ENCODE results near the gene C3orf18.

Gene C3orf18

DNA sequence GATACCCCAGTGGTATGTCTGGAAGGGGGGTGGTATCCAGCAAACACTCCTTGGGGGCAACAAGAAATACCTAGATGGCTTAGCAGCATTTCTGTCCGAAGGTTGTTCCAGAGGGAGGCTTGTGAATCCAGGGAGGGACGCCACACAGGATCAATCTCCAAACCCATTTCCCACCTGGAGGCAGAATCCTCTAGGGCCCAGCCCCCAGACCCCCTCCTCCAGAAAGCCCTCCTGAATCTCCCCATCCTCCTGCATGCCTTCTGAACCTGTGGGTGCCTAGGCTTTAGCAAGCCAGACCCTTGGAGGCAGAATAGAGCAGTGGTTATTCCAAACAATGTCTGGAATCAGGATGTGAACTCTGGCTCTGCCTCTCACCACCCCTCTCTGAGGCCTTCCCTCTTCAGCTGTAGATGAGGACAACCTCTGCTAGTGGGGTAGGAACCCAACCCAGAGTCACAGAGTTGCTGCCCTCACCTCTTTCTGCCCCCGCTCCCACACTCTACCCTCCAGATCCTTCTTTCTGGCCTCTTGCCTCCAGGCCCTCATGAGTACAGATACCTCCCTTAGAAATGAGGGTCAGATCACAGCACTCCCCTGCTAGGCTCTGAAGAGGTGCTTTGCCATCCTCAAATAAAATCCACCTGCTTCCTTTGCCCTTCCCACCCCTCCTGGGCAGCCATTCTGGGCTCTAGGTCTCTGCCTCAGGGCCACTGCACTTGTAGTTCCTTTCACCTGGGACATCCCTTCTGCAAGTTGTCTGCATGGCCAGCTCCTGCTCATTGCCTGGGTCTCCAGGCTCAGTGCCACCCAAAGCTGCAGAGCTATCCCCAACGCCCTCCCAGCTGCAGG lies 35.9 kb upstream of the C3orf18 start:
- no peak for DNase-seq

DNA sequence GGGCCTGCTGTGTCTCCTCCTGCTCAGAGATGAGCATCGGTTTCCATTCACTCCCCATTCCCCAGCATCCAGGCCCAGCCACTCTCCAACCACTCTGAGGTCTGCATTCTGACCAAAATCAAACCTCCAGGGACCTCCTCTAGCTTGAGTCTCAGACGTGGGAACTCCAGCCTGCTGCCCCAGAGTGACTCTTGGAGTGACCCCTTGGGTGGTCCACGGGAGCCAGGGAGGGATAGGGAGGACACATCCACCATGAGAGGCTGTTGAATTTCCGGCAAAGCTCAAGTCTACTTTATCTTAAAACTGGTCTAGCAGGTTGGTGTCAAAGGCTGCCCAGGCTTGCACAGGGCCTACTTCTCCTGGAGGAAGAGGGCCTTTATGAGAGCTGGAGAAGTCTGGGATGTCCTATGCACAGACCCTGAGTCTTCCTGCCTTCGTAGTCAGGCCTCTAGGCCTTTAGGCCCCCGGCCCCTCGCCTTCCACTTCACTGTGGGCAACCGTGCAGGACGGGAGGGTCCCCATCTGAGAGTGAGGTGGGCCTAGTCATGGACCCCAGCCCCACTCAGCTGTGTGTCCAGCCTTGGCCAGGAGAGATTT lies 35.1 kb upstream of the C3orf18 start:
- DNase-seq = no peak

DNA sequence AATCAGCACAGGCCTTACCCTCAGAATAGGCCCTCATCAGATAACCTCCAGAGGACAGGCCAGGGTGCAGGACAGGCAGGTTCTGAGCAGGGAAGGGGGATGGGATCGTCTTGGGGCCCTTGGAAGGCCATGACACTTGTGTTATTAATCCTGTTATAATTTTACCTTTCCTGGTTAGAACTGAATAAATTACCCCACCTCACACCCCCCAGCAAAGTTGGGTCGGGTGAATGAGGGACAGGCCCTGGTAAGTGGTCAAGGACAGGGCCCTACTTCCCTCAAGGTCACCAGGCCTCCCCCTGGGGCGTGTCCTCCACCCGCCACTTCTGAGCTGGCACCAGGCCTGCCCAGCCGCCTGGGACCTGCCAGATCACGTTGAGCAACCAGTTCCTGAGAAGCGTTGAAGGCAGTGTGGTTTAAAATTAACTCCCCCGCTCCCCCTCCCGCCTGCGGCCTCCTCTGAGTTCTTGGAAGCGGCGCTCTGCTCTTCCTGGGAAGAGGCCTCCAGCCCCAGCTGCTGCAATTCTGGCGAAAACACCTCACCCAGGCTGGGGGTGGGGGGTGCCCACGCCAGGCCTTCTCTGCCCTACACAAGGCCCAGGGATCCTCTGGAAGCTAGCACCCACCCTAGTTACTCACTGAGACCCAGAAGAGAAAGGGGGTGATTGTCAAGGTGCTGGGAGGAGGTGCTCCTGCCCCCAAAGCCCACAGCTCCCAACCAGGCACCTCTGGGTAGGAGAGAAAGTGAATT lies 33.5 kb upstream of the C3orf18 start:
- DNase-seq = peak; percentile 12

DNA sequence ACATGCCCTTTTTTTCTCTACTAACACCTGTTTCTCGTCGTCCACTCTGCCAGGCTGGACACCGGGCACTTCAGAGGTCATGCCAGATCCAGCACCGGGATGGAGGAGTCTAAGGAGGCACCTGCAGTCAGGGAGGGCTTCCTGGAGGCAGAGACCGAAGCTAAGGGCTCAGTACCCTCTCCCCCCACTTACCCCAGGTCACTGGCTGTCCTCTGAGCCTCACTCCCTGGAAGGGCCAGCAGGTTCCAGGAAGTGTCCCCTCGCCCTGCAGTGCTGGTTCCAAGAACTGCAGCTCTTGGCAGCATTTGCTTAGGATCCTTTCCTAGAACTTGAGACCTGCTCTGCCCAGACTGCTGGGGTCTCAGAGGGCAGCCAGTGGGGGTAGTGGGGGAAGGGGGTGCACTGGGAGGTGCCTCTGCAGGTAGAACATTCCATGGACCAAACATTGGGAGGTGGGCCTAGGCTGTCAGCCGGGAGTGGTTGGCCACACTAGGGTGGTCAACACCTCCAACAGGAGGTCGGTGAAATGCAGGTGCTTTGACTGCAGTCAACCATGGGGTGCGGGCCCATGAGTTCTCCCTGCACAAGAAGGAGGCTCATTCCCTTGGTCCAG lies 32.7 kb upstream of the C3orf18 start:
- no peak for DNase-seq

DNA sequence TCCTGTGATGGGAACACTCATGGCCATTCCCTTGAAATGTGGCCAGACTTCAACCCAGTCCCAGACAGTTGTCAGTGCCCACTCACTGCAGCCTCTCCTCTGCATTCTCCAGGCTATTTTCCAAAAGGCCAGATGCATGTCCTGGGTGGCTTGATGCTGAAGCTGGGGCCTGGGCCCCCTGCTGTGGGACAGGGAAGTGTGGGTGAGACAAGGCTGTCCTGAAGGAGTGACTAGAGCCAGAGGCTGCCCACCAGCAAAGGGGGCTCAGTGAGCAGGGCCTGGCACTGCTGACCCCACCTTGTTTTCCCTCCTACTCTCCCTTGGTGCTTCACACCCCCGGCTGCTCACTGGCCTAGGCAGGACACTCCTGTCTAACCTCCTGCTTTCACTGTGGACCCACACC lies 32.2 kb upstream of the C3orf18 start:
- no peak for DNase-seq

DNA sequence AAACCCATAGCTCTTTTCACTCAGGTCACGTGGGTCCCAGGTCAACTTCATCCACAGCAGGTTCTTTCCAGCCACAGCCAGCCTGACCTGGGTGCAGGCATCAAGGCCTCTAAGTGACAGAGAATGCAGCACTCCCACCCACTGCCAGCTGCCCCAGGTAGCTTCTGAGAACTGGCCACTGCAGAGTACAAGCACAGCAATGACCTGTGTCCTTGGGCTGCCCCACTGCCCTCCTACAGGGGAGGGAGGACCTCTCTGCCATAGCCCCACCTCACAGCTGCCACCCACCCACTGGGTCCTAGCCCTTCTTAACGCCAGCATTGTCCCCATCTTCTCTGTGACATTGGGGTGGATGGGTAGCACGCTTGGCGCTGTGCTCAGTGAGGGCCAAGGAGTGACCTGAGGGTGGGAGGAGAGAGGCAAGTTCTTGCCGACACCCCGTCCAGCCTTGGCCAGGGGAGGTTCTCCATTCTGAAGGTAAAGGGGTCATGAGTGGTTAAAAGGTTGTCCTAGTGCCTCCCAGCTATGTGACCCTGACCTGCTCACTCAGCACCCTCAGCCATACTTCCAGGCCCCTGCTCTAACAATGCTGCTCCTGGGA lies 31.7 kb upstream of the C3orf18 start:
- no peak for DNase-seq

- DNase-seq = no peak
These were observed 26.8 kb upstream of the C3orf18 start for GRCh38 chr3:50594253-50594785.

GRCh38 chr3:50592568-50592967 lies 25.0 kb upstream of the C3orf18 start:
- no peak for DNase-seq

DNA sequence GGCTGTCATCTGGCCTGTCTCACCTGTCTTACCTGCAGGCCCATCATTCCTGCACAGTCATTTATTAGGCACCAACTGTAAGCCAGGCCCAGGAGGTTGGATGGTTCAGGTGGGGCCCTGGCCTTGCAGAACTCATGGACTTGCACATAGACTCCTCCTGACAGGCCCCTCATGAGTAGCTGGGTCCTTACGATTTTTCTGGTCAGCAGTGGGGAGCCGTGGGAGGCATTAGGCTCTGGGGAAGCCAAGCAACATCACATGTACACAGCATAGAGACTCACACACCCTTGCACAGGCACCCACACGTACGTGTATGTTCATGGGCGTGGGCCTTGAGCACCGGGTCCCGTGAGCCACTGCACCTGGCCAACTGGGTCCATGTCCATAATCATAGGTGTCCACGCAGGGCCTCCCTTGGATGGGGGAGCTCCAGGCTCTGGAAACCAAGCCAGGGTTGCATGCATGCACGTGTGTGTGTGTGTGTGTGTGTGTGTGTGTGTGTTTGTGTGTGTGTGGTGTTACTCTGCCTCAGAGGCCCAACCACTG lies 23.7 kb upstream of the C3orf18 start:
- DNase-seq = no peak

- no peak for DNase-seq
These were observed 21.3 kb upstream of the C3orf18 start for GRCh38 chr3:50588759-50589433.

GRCh38 chr3:50587806-50588758 lies 20.5 kb upstream of the C3orf18 start:
- DNase-seq = no peak

DNA sequence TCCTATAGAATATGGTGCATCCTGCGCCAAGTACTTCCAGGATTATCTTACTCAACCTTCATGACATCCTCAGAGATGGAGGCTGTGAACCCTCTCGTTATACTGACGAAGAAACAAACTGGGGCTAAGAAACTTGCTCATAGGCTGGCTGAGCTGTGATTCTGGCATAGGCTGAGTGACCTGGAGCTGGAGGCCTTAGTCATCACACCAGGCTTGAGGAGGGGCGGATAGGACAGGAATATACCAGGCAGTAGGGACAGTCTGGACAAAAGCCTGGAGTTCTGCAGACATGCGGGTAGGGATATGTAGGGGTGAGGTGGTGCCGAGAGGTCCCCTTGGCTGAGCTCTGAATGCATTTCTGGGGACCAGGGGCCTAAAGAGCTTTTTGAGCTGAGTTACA lies 19.8 kb upstream of the C3orf18 start:
- DNase-seq = no peak

DNA sequence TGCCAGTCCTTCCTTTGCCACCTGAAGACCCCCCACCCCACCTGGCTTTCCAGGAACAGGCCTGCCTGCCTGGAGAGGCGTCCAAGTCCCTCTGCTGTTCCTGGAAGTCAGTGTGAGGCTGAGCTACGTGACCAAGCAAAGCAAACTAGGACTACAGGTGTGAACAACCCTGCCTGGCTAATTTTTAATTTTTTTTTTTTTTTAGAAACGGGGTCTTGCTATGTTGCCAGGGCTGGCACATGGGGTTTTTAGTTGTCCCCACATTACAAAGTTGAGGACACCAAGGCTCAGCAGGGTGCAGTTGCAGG lies 19.2 kb upstream of the C3orf18 start:
- DNase-seq = no peak

- no peak for DNase-seq
These were observed 18.6 kb upstream of the C3orf18 start for GRCh38 chr3:50585919-50586762.

DNA sequence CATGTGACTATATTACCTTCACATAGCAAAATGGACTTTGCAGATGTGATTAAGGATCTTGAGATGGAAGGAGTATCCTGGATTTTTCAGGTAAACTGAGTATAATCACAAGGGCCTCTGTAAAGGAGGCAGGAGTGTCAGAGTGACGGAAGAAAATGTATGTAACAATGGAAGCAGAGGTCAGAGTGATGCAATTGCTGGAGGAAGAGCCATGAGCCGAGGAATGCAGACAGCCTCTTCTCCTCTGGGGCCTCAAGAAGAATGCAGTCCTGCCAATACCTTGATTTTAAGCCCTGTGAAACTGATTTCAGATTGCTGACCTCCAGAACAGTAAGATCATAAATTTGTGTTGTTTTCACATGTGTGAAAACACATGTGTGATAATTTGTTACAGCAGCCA lies 16.8 kb upstream of the C3orf18 start:
- no peak for DNase-seq

DNA sequence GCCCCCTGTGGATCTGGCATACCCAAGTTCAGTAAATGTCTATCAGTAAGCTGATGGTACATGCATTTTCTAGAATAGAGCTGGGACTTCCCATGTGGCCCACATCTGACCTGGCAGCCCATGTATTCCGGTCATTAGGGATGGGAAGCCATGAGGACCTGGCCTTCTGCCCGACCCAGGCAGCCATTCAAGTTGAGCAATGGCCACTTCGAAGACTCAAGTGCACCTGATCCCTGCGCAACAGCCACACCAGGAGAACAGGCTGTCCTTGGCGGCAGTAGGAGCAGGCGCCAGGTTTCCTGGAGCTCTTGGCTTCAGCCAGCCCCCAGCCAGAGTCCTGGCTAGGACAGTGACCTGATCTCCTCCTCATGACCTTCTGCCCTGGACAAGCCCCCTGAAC lies 16.4 kb upstream of the C3orf18 start:
- DNase-seq = no peak

DNA sequence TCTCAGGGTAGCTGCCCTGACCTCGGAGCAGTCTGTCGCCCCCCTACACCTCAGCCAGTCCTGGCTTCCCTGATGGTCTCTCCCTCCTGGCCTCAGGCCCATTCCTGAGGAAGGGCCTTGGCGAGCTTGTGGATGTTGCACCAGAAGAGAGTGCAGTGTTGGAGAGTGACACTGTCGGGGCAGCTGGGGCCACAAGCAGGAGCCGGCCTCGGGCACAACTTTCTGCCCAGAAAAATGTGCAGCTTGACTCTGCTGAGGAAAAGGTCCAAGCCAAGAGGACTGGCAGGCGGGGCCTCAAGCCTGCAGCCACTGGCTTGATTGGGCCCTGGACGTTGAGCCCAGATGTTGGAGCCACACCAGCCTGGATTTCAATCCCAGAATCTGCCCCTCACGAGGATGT lies 14.5 kb upstream of the C3orf18 start:
- no peak for DNase-seq

DNA sequence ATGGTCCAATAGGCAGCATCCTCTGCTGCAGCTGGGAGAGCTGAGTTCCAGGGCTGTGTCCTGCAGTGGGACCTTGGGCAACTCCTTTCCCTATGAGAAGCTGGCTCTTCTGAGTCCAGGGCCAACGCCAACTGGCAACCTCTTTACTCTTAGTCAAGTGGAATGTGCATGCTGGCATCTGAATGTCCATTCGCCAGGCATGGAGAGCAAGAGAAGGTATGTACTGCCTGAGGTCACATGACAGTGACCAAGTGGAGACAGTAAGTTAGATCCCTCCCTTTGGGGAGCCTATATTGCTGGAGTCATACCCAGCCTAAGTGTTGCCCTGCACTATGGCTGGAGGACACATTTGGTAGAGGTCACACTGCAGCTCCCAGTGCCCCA lies 13.9 kb upstream of the C3orf18 start:
- no peak for DNase-seq

- DNase-seq = no peak
These were observed 13.3 kb upstream of the C3orf18 start for GRCh38 chr3:50580683-50581458.
